Brain microvascular endothelial cell (primary cell): ENCODE data around the gene HERC5.
"Not testable (repeated sequence)": the region's sequence is repeated elsewhere in the genome, so short reads cannot be mapped to it uniquely, and the experiment has no call there.

Source experiments
- DNase-seq: peaks from one replicate; pipeline ENCODE4 v3.0.0-alpha.2; 2020
- H3K27ac ChIP-seq: fragments of 250-450 bp; sonication (Bioruptor Pico); 2 replicates; pipeline ENCODE4 v1.5.1; 2020; ENCODE audit warnings: mild to moderate bottlenecking, moderate library complexity
- H3K27me3 ChIP-seq: fragments of 250-450 bp; sonication (Bioruptor Pico); replicated peaks from 2 replicates; pipeline ENCODE4 v1.5.1; 2020; ENCODE audit warnings: mild to moderate bottlenecking
- H3K36me3 ChIP-seq: fragments of 250-450 bp; sonication (Bioruptor Pico); replicated peaks from 2 replicates; pipeline ENCODE4 v1.5.1; 2020; ENCODE audit warnings: mild to moderate bottlenecking
- H3K4me3 ChIP-seq: 2 replicates; pipeline ENCODE4 v1.5.1; 2011; ENCODE audit warnings: low read depth, mild to moderate bottlenecking, control low read depth, low read length, moderate library complexity
- in situ Hi-C: cut with HindIII; loops from 2 replicates; pipeline ENCODE4 v1.10.0; 2017; ENCODE audit warnings: low sequenced_read_pairs, low pct_ligation_motif_present
- TF ChIP-seq, protein P1 (sequence below): IDR thresholded peaks from 2 replicates; pipeline ENCODE4 v1.5.1; 2011; ENCODE audit warnings: low read depth, mild to moderate bottlenecking, moderate library complexity, low read length, control low read depth, inconsistent platforms; ENCODE audit errors: missing control alignments

HERC5 gene

DNA sequence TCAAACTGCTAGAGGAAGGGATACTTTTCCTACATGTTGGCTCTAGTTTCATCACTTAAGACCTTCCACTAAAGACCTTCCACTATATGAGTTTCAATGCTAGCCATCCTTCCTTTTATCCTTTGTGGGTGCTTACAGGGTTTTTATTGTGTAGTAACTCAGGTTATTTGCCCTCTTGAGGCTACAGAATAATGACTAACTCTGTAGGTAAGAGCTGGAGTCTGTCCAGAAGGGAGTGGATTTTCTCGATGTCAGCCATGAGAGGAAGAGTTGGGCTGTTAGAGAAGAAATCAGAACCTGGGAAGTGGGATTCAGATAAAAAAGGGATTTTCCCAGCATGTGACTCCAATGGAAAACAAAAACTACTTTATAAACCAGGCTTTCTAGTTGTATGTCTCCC, 27.5 kb upstream of the HERC5 start:
- in situ Hi-C loops: no loop called here
- H3K4me3 ChIP-seq: no peak overlapping the region
- no peak overlapping the region for H3K27ac ChIP-seq
- no peaks in the 10 kb centered on the region for H3K36me3 ChIP-seq
- TF ChIP-seq, protein P1, sequence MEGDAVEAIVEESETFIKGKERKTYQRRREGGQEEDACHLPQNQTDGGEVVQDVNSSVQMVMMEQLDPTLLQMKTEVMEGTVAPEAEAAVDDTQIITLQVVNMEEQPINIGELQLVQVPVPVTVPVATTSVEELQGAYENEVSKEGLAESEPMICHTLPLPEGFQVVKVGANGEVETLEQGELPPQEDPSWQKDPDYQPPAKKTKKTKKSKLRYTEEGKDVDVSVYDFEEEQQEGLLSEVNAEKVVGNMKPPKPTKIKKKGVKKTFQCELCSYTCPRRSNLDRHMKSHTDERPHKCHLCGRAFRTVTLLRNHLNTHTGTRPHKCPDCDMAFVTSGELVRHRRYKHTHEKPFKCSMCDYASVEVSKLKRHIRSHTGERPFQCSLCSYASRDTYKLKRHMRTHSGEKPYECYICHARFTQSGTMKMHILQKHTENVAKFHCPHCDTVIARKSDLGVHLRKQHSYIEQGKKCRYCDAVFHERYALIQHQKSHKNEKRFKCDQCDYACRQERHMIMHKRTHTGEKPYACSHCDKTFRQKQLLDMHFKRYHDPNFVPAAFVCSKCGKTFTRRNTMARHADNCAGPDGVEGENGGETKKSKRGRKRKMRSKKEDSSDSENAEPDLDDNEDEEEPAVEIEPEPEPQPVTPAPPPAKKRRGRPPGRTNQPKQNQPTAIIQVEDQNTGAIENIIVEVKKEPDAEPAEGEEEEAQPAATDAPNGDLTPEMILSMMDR: no peak
- no peak for DNase-seq
- no peaks in the 10 kb centered on the region for H3K27me3 ChIP-seq

- TF ChIP-seq, protein P1: no peak
- Histone ChIP-seq H3K27ac (no peak overlapping the region), H3K27me3 (no peaks in the 10 kb centered on the region), H3K36me3 (no peaks in the 10 kb centered on the region), H3K4me3 (no peak overlapping the region)
- in situ Hi-C loops: no loop called here
- DNase-seq: no peak
Measured at GRCh38 chr4:88435987-88436693, 20.8 kb upstream of the HERC5 start.

DNA sequence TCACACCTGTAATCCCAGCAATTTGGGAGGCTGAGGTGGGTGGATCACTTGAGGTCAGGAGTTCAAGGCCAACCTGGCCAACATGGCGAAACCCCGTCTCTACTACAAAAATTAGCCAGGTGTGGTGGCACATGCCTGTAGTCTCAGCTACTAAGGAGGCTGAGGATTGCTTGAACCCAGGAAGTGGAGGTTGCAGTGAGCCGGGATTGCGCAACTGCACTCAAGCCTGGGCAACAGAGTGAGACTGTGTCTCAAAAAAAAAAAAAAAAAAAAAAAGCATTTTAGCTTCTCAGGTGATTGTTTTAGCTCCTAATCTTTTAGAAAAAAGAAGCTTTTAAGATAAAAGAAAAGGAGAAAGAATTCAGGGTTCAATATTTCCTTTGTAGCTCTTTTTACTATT, 19.0 kb upstream of the HERC5 start:
- in situ Hi-C loops, H3K27ac ChIP-seq, H3K4me3 ChIP-seq, H3K27me3 ChIP-seq, H3K36me3 ChIP-seq, DNase-seq: not testable (repeated sequence)

- no peak for DNase-seq
- no peak overlapping the region for H3K27ac ChIP-seq
- no peaks in the 10 kb centered on the region for H3K27me3 ChIP-seq
- TF ChIP-seq, protein P1: no peak
- no peak overlapping the region for H3K4me3 ChIP-seq
- in situ Hi-C loops: no loop called here
- no peaks in the 10 kb centered on the region for H3K36me3 ChIP-seq
Measured at GRCh38 chr4:88439161-88439760, 17.7 kb upstream of the HERC5 start.

DNA sequence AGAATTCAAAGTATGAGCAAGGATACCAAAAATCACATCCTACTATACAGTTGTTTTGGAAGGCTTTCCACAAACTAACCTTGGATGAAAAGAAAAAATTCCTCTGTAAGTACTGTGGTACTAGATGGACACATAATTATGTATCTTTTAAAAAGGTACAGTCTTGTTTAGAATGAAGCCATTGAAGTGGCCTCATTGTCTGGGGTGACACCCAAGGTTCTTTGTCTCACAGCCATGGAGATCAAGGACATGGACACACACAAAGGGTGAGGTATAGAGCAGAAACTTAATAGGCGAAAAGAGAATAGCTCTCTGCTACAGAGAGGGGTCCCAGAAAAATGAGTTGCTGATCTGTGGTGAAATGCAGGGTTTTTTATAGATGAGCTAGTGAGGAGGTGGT, 16.8 kb upstream of the HERC5 start:
- DNase-seq: no peak
- no peaks in the 10 kb centered on the region for H3K27me3 ChIP-seq
- H3K4me3 ChIP-seq: no peak overlapping the region
- TF ChIP-seq, protein P1: no peak
- no peak overlapping the region for H3K27ac ChIP-seq
- in situ Hi-C loops: no loop called here
- H3K36me3 ChIP-seq: no peaks in the 10 kb centered on the region

DNA sequence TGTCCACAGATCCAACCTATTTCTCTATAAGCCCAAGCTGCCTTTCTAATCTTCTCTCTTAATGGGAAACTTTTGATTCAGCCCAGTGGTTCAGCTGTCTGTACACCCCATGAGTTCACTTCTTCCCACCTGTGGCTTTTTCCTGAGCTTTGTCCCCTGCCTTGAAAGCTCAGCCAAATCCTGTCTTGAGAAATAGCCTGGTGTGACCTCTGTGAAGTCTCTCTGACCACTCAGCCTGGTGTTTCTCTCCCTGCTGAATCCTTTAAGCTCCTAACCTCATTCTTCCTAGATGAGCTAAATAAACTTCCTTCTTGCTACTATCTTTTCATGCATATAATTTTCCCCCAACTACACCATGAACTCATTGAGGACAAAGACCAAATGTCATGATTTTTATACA, 15.2 kb upstream of the HERC5 start:
- no peak for DNase-seq
- TF ChIP-seq, protein P1: no peak
- H3K36me3 ChIP-seq: no peaks in the 10 kb centered on the region
- in situ Hi-C loops: no loop called here
- H3K4me3 ChIP-seq: no peak overlapping the region
- H3K27ac ChIP-seq: no peak overlapping the region
- no peaks in the 10 kb centered on the region for H3K27me3 ChIP-seq
